Liver (tissue), 9 donors: ENCODE data around the gene BSPRY. TPM values are rescaled to one million over a fixed set of nuclear protein-coding genes. Genes with fewer than 3 reads are reported as not detected.

Experiments
- DNase-seq: peaks from one replicate; pipeline ENCODE4 v3.0.0-alpha.2; 2017; ENCODE audit warnings: low spot score
- H3K27ac ChIP-seq, 2 donors: one replicate each; pipeline ENCODE4 v1.7.0; 2013; ENCODE audit warnings: inconsistent platforms in 2 of 2, low read length in 2 of 2, control low read depth in 1 of 2, low read depth in 1 of 2, mild to moderate bottlenecking in 1 of 2
- H3K27me3 ChIP-seq, 4 donors: one replicate each; pipeline versions ENCODE4 v1.6.1 to v1.7.0; 2013; ENCODE audit warnings: low read length in 3 of 4, inconsistent platforms in 1 of 4, mild to moderate bottlenecking in 1 of 4, moderate library complexity in 1 of 4; ENCODE audit not compliant: control insufficient read depth in 4 of 4, insufficient read depth in 4 of 4
- H3K36me3 ChIP-seq, 4 donors: one replicate each; pipeline versions ENCODE4 v1.6.1 to v1.7.0; 2013; ENCODE audit warnings: low read length in 3 of 4, mild to moderate bottlenecking in 3 of 4, low read depth in 1 of 4, moderate library complexity in 1 of 4; ENCODE audit not compliant: control insufficient read depth in 4 of 4, insufficient read depth in 3 of 4
- H3K4me1 ChIP-seq, 4 donors: one replicate each; pipeline versions ENCODE4 v1.6.1 to v1.7.0; 2013; ENCODE audit warnings: low read length in 3 of 4, mild to moderate bottlenecking in 3 of 4, moderate library complexity in 1 of 4; ENCODE audit not compliant: control insufficient read depth in 4 of 4, insufficient read depth in 4 of 4
- H3K4me3 ChIP-seq, 3 donors: one replicate each; pipeline versions ENCODE4 v1.6.1 to v1.7.0; 2013; ENCODE audit warnings: low read length in 3 of 3, control low read depth in 1 of 3, low read depth in 1 of 3, mild to moderate bottlenecking in 1 of 3
- H3K9ac ChIP-seq, 2 donors: one replicate each; pipeline ENCODE4 v1.7.0; 2013; ENCODE audit warnings: low read length in 2 of 2, mild to moderate bottlenecking in 2 of 2, moderate library complexity in 2 of 2, control low read depth in 1 of 2, low read depth in 1 of 2
- H3K9me3 ChIP-seq, 4 donors: one replicate each; pipeline versions ENCODE4 v1.6.1 to v1.7.0; 2013; ENCODE audit warnings: low read length in 3 of 4; ENCODE audit not compliant: control insufficient read depth in 4 of 4
- EGR1 ChIP-seq, 2 donors: IDR thresholded peaks; 2 replicates each; pipeline ENCODE4 v1.6.1; 2016 to 2018; ENCODE audit warnings: antibody characterized with exemption in 2 of 2, low read depth in 2 of 2
- FOXA1 ChIP-seq: IDR thresholded peaks from 2 replicates; pipeline ENCODE4 v1.6.1; 2016; ENCODE audit warnings: antibody characterized with exemption
- FOXA2 ChIP-seq: IDR thresholded peaks from 2 replicates; pipeline ENCODE4 v1.6.1; 2016; ENCODE audit warnings: antibody characterized with exemption
- GABPA ChIP-seq, 2 donors: IDR thresholded peaks in 1 of 2; conservative IDR thresholded peaks in 1 of 2; 2 replicates each; pipeline ENCODE4 v1.6.1; 2016; ENCODE audit warnings: antibody characterized with exemption in 2 of 2, mild to moderate bottlenecking in 1 of 2, moderate library complexity in 1 of 2
- HNF4A ChIP-seq, 2 donors: conservative IDR thresholded peaks; 2 replicates each; pipeline ENCODE4 v1.6.1; 2016; ENCODE audit warnings: antibody characterized with exemption in 2 of 2, mild to moderate bottlenecking in 2 of 2
- JUND ChIP-seq, 2 donors: IDR thresholded peaks; 2 replicates each; pipeline ENCODE4 v1.6.1; 2016; ENCODE audit warnings: antibody characterized with exemption in 2 of 2
- RAD21 ChIP-seq, 2 donors: IDR thresholded peaks; 2 replicates each; pipeline ENCODE4 v1.6.1; 2016; ENCODE audit warnings: antibody characterized with exemption in 2 of 2, mild to moderate bottlenecking in 2 of 2
- RXRA ChIP-seq, 2 donors: IDR thresholded peaks; 2 replicates each; pipeline ENCODE4 v1.6.1; 2017 to 2018; ENCODE audit warnings: antibody characterized with exemption in 2 of 2, mild to moderate bottlenecking in 1 of 2
- SP1 ChIP-seq: IDR thresholded peaks from 2 replicates; pipeline ENCODE4 v1.6.1; 2018; ENCODE audit warnings: antibody characterized with exemption, mild to moderate bottlenecking
- TAF1 ChIP-seq: conservative IDR thresholded peaks from 2 replicates; pipeline ENCODE4 v1.6.1; 2016; ENCODE audit warnings: antibody characterized with exemption, mild to moderate bottlenecking
- ZBTB33 ChIP-seq: IDR thresholded peaks from 2 replicates; pipeline ENCODE4 v1.6.1; 2016; ENCODE audit warnings: antibody characterized with exemption
- WGBS: extraction: QIAGEN DNeasy Blood & Tissue Kit; methylation state at CpG from one replicate; pipeline ENCODE4 v1.1.7; 2013; 5-methylcytosine and 5-hydroxymethylcytosine counted together
- polyA plus RNA-seq, 2 donors: library from polyadenylated mRNA; stranded (reverse) in 1 of 2; unstranded in 1 of 2; fragments of 200-250 nt in 1 of 2; fragments of >200 nt in 1 of 2; fragmentation: Nextera tagmentation in 1 of 2; extraction: Ambion mirVana in 1 of 2; gene quantifications; one replicate each; pipeline versions ENCODE4 v1.2.1 to v1.2.3, GENCODE V29; 2013 to 2015
- total RNA-seq, 2 donors: library from RNA; depleted of rRNA; stranded (reverse); fragments of >200 nt; gene quantifications; one replicate each; pipeline ENCODE4 v1.2.3, GENCODE V29; 2014
- TF ChIP-seq, protein P1 (sequence below): IDR thresholded peaks from 2 replicates; pipeline ENCODE4 v1.6.1; 2016; ENCODE audit warnings: antibody characterized with exemption
- TF ChIP-seq, protein P2 (sequence below): fragments of 150-350 bp; IDR thresholded peaks from 2 replicates; pipeline ENCODE4 v1.5.1; 2017; ENCODE audit warnings: improper control_type of control experiment, low read depth, low read length; ENCODE audit not compliant: missing input control
- TF ChIP-seq, protein P3 (sequence below): IDR thresholded peaks from 2 replicates; pipeline ENCODE4 v1.6.1; 2016; ENCODE audit warnings: antibody characterized with exemption, mild to moderate bottlenecking
- donor health status: healthy.
- donor health status: healthy.
- donor health status: healthy.
- donor health status: healthy.
- donor health status: healthy.

Gene BSPRY
- total and polyA plus RNA-seq, 4 donors = 0.31 to 2.3 (median 0.65) TPM

DNA sequence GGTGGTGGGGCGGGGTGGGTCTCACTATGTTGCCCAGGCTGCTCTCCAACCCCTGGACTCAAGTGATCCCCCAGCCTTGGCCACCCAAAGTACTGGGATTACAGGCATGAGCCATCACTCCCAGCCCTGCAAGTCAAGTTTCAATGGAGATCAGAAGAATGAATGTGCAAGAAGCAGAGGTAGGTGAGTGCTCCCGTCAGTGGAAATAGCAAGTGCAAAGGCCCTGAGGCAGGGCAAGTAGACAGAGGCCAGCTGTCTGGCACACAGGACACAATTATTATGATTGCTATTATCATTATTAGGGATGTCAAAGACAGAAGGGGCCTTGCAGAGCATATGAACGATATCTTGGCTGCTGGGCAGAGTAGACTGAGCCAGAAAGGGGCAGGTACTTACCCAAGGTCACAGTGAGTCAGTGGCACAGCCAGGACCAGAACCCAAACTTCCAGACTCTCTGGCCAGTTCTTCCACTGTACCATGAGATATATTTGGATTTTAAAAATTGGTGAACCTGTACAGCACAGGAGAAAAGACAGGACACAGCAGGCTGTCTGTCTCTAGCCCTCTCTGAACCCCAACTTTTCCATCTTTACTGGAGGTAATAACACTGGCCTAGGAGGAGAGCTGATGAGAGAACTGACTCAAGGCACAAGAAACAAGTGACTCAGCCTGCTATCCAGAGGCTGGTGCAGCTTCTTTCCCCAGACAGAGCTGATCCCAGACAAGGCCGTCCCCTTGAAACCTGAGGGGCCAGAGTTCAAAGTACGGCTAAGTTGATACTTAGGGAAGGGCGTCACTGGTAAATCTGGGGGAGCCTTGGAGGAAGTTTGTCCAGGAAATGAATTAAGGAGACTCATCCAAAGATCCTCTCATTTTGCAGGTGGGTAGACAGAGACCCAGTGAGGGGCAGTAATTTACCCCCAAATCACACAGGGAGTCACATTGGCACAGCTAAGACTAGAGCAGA, 26.0 kb downstream of the BSPRY start:
- 39% methylated on average over 6 of the region's 6 CpGs for WGBS
- H3K9ac ChIP-seq = peak overlapping the region; percentile 10 to 61
- no peak for DNase-seq
- no peaks in the 10 kb centered on the region for H3K9me3 ChIP-seq
- peaks cover 6 to 73% (median 55%) of the 10 kb centered on the region in 4 donors for H3K4me1 ChIP-seq
- peak overlapping the region; percentile 57 to 92 (median 63) for H3K4me3 ChIP-seq
- H3K27ac ChIP-seq = peak overlapping the region; percentile 5 to 22
- H3K27me3 ChIP-seq = no peaks in the 10 kb centered on the region
- peaks cover 5 to 17% (median 10%) of the 10 kb centered on the region in 4 donors for H3K36me3 ChIP-seq
- TF ChIP-seq HNF4A (conservative IDR thresholded peaks at IDR 0.05) = peak; percentile 45 to 46
- no peak for TF ChIP-seq FOXA1

GRCh38 chr9:113376634-113377567, 27.6 kb downstream of the BSPRY start, which contains the start of gene HDHD3:
Gene HDHD3, minus strand, starts transcription at chr9:113376986. Its CDS starts 2,632 bp downstream, at chr9:113374354.
- Histone ChIP-seq H3K4me3 (peak within 1 kb of the TSS; percentile 63 to 92 (median 91)), H3K9ac (peak within 1 kb of the TSS; percentile 55 to 82), H3K36me3 (peaks cover 5 to 17% (median 10%) of the 10 kb centered on the region in 4 donors), H3K27ac (peak within 1 kb of the TSS; percentile 75 to 77), H3K27me3 (no peaks in the 10 kb centered on the region), H3K4me1 (peaks cover 8 to 71% (median 59%) of the 10 kb centered on the region in 4 donors), H3K9me3 (no peaks in the 10 kb centered on the region)
- TF ChIP-seq, protein P1, sequence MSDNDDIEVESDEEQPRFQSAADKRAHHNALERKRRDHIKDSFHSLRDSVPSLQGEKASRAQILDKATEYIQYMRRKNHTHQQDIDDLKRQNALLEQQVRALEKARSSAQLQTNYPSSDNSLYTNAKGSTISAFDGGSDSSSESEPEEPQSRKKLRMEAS = no peak
- TF ChIP-seq FOXA1 (no peak), RAD21 (IDR thresholded peaks at IDR 0.05) (no peak), TAF1 (no peak), HNF4A (conservative IDR thresholded peaks at IDR 0.05) (peak; percentile 4 to 33), RXRA (IDR thresholded peaks at IDR 0.05) (no peak), EGR1 (IDR thresholded peaks at IDR 0.05; ENCODE audit: low read depth in 2 of 2) (no peak), JUND (IDR thresholded peaks at IDR 0.05) (no peak), FOXA2 (no peak), GABPA (IDR thresholded peaks at IDR 0.05 in 1 of 2, conservative IDR thresholded peaks at IDR 0.05 in 1 of 2) (no peak), ZBTB33 (no peak), SP1 (no peak)
- TF ChIP-seq, protein P2, sequence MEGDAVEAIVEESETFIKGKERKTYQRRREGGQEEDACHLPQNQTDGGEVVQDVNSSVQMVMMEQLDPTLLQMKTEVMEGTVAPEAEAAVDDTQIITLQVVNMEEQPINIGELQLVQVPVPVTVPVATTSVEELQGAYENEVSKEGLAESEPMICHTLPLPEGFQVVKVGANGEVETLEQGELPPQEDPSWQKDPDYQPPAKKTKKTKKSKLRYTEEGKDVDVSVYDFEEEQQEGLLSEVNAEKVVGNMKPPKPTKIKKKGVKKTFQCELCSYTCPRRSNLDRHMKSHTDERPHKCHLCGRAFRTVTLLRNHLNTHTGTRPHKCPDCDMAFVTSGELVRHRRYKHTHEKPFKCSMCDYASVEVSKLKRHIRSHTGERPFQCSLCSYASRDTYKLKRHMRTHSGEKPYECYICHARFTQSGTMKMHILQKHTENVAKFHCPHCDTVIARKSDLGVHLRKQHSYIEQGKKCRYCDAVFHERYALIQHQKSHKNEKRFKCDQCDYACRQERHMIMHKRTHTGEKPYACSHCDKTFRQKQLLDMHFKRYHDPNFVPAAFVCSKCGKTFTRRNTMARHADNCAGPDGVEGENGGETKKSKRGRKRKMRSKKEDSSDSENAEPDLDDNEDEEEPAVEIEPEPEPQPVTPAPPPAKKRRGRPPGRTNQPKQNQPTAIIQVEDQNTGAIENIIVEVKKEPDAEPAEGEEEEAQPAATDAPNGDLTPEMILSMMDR = no peak
- TF ChIP-seq, protein P3, sequence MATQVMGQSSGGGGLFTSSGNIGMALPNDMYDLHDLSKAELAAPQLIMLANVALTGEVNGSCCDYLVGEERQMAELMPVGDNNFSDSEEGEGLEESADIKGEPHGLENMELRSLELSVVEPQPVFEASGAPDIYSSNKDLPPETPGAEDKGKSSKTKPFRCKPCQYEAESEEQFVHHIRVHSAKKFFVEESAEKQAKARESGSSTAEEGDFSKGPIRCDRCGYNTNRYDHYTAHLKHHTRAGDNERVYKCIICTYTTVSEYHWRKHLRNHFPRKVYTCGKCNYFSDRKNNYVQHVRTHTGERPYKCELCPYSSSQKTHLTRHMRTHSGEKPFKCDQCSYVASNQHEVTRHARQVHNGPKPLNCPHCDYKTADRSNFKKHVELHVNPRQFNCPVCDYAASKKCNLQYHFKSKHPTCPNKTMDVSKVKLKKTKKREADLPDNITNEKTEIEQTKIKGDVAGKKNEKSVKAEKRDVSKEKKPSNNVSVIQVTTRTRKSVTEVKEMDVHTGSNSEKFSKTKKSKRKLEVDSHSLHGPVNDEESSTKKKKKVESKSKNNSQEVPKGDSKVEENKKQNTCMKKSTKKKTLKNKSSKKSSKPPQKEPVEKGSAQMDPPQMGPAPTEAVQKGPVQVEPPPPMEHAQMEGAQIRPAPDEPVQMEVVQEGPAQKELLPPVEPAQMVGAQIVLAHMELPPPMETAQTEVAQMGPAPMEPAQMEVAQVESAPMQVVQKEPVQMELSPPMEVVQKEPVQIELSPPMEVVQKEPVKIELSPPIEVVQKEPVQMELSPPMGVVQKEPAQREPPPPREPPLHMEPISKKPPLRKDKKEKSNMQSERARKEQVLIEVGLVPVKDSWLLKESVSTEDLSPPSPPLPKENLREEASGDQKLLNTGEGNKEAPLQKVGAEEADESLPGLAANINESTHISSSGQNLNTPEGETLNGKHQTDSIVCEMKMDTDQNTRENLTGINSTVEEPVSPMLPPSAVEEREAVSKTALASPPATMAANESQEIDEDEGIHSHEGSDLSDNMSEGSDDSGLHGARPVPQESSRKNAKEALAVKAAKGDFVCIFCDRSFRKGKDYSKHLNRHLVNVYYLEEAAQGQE = peak; percentile 22
- under 1% methylated on average over 74 of the region's 74 CpGs for WGBS
- peak; percentile 83 for DNase-seq
